Measurements from ENCODE around the gene BMERB1. TPM values are rescaled to one million over a fixed set of nuclear protein-coding genes. Genes with fewer than 3 reads are reported as not detected.

Gene BMERB1
- total RNA-seq, 2 donors from 2014 or later = 6.3 to 10.4 TPM

DNA sequence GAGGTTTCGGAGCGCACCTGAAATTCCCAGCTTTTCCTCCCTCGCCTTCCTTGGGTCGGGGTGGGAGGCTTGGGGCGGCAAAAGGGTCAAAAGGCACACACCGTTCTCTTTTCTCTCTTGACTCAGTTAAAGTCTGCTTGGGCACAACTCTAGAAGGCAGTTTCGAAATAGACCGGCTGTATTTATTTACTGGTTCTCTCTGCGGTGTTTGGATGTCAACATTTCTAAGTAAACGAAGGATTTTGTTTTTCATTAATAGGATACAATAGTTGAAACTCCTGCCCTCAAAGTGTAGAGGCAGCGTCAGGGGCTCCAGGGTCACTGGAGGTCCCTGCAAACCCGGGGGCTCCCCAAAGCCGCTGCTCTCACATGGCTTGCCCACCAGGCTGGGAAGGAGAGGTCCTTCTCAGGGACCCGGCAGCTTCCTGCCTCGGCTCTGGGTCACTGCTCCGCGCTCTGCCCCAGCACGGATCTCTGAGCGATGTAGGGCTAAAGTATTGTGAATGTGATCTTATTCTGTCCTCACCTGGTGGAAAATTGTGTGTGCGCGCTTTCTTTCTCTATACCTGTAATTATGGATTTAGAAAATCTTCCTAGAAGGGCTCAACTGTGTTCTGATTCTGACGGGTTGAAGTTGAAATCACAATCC, 952 bp downstream of the BMERB1 start:
- Histone ChIP-seq H3K27me3 (ENCODE audit: control insufficient read depth, insufficient read depth, low read length, poor library complexity, severe bottlenecking) (peaks cover 23% of the 10 kb centered on the region), H3K4me3 (ENCODE audit: low read length) (peak overlapping the region; percentile 80), H3K27ac (ENCODE audit: low read depth, low read length) (no peak overlapping the region), H3K4me1 (ENCODE audit: control insufficient read depth, insufficient read depth, low read length) (no peaks in the 10 kb centered on the region), H3K9ac (ENCODE audit: extremely low read depth, low read length, poor library complexity, severe bottlenecking) (peak overlapping the region; percentile 15), H3K9me3 (ENCODE audit: control insufficient read depth, low read length) (no peaks in the 10 kb centered on the region), H3K36me3 (ENCODE audit: control insufficient read depth, insufficient read depth, low read length) (no peaks in the 10 kb centered on the region)
- Mint-ChIP-seq H3K9me3 (no peaks in the 10 kb centered on the region), H3K36me3 (ENCODE audit: low read depth) (no peaks in the 10 kb centered on the region), H3K4me1 (peaks cover 8% of the 10 kb centered on the region), H3K27ac (no peak overlapping the region), H3K27me3 (ENCODE audit: insufficient read depth) (peaks cover 38% of the 10 kb centered on the region), H3K4me3 (peak overlapping the region; percentile 68)
- peak; percentile 61 for DNase-seq
- TF ChIP-seq, protein P1, sequence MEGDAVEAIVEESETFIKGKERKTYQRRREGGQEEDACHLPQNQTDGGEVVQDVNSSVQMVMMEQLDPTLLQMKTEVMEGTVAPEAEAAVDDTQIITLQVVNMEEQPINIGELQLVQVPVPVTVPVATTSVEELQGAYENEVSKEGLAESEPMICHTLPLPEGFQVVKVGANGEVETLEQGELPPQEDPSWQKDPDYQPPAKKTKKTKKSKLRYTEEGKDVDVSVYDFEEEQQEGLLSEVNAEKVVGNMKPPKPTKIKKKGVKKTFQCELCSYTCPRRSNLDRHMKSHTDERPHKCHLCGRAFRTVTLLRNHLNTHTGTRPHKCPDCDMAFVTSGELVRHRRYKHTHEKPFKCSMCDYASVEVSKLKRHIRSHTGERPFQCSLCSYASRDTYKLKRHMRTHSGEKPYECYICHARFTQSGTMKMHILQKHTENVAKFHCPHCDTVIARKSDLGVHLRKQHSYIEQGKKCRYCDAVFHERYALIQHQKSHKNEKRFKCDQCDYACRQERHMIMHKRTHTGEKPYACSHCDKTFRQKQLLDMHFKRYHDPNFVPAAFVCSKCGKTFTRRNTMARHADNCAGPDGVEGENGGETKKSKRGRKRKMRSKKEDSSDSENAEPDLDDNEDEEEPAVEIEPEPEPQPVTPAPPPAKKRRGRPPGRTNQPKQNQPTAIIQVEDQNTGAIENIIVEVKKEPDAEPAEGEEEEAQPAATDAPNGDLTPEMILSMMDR (conservative IDR thresholded peaks at IDR 0.05) = no peak
- 11 to 19% methylated on average over 8 to 22 of the region's 22 CpGs for WGBS, 2 experiments (ENCODE audit: insufficient coverage in 1 of 2, insufficient read length in 1 of 2)

DNA sequence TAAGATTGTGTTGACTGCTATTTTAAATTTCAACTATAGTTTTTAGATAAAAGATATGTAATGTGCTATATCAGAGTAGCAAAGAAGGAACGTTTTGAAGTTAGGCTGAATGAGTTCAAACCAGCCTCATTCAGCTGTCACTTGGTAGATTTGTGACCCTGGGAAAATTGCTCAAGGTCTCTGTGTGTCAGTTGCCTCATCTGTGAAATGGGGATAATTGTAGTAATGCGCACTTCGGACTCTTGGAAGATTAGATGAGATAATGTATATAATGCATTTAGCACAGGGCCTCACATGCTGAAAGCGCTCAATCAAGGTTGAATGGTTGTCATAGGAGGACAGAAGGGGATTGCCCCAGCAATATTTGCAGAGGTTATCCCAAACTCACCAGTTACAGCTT, 4.7 kb downstream of the BMERB1 start:
- Mint-ChIP-seq H3K36me3 (ENCODE audit: low read depth) (no peaks in the 10 kb centered on the region), H3K4me3 (no peak overlapping the region), H3K9me3 (no peaks in the 10 kb centered on the region), H3K27ac (no peak overlapping the region), H3K4me1 (peaks cover 8% of the 10 kb centered on the region), H3K27me3 (ENCODE audit: insufficient read depth) (peaks cover 27% of the 10 kb centered on the region)
- no peaks in the 10 kb centered on the region for H3K36me3 ChIP-seq (ENCODE audit: control insufficient read depth, insufficient read depth, low read length)
- no peak for DNase-seq
- H3K27ac ChIP-seq (ENCODE audit: low read depth, low read length) = no peak overlapping the region
- 78 to 98% methylated on average over 4 of the region's 4 CpGs for WGBS, 2 experiments (ENCODE audit: insufficient coverage in 1 of 2, insufficient read length in 1 of 2)
- TF ChIP-seq, protein P1 (conservative IDR thresholded peaks at IDR 0.05) = no peak
- no peaks in the 10 kb centered on the region for H3K4me1 ChIP-seq (ENCODE audit: control insufficient read depth, insufficient read depth, low read length)
- peaks cover 23% of the 10 kb centered on the region for H3K27me3 ChIP-seq (ENCODE audit: control insufficient read depth, insufficient read depth, low read length, poor library complexity, severe bottlenecking)
- H3K4me3 ChIP-seq (ENCODE audit: low read length) = no peak overlapping the region
- H3K9me3 ChIP-seq (ENCODE audit: control insufficient read depth, low read length) = no peaks in the 10 kb centered on the region
- H3K9ac ChIP-seq (ENCODE audit: extremely low read depth, low read length, poor library complexity, severe bottlenecking) = no peak overlapping the region

DNA sequence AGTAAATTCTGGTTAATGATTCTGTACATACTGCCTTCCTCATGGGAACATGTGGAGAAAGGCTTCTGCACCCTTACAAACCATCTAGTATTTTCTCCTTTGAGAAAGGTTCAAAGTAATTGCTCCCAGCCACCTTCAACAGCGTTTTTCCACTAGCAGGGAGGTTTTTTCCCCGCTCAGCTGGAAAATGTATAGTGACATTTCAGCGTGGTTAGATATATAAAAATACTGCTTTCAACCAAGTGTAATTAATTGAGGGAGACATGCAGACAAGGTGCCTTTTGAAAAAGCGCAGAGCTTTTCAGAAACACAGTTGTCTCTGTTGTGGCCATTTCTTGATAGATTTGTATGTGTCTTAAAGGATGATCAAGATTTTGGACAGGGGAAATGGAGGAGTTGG, 5.1 kb downstream of the BMERB1 start:
- H3K27ac ChIP-seq (ENCODE audit: low read depth, low read length) = no peak overlapping the region
- H3K27me3 Mint-ChIP-seq (ENCODE audit: insufficient read depth) = peaks cover 23% of the 10 kb centered on the region
- no peaks in the 10 kb centered on the region for H3K9me3 ChIP-seq (ENCODE audit: control insufficient read depth, low read length)
- H3K9ac ChIP-seq (ENCODE audit: extremely low read depth, low read length, poor library complexity, severe bottlenecking) = no peak overlapping the region
- peaks cover 1% of the 10 kb centered on the region for H3K9me3 Mint-ChIP-seq
- no peaks in the 10 kb centered on the region for H3K36me3 ChIP-seq (ENCODE audit: control insufficient read depth, insufficient read depth, low read length)
- H3K4me3 Mint-ChIP-seq = no peak overlapping the region
- no peaks in the 10 kb centered on the region for H3K4me1 ChIP-seq (ENCODE audit: control insufficient read depth, insufficient read depth, low read length)
- H3K27ac Mint-ChIP-seq = no peak overlapping the region
- H3K36me3 Mint-ChIP-seq (ENCODE audit: low read depth) = no peaks in the 10 kb centered on the region
- TF ChIP-seq, protein P1 (conservative IDR thresholded peaks at IDR 0.05) = no peak
- DNase-seq = no peak
- peaks cover 21% of the 10 kb centered on the region for H3K27me3 ChIP-seq (ENCODE audit: control insufficient read depth, insufficient read depth, low read length, poor library complexity, severe bottlenecking)
- no peak overlapping the region for H3K4me3 ChIP-seq (ENCODE audit: low read length)
- peaks cover 8% of the 10 kb centered on the region for H3K4me1 Mint-ChIP-seq
- 87 to 94% methylated on average over 4 of the region's 4 CpGs for WGBS, 2 experiments (ENCODE audit: insufficient coverage in 1 of 2, insufficient read length in 1 of 2)
